Measurements from ENCODE around the gene CENPU. TPM values are rescaled to one million over a fixed set of nuclear protein-coding genes. Genes with fewer than 3 reads are reported as not detected.

Gene CENPU
- total RNA-seq, 2 donors from 2014 or later, result 69.9 to 96.2 TPM

DNA sequence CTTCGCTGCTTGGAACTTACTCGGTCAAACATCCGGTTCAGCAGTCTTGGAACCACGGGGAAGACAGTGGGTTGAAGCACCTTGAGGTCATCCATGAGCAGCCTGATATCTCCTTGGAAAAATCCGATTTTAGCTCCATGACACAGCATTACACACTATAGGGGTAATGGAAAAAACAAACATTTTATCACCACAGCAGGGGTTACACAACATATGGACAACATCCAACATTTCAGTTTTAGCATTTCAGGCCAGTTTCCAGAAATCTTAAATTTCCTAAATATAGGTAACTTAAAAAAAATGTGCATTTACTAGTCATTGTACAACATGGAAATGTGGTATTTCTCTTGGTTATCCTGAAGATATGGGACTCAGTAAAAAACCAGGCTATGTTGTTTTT, 34.4 kb upstream of the CENPU start:
- Mint-ChIP-seq H3K36me3 (ENCODE audit: low read depth) (no peaks in the 10 kb centered on the region), H3K9me3 (no peaks in the 10 kb centered on the region), H3K4me1 (no peaks in the 10 kb centered on the region), H3K4me3 (no peak overlapping the region), H3K27ac (no peak overlapping the region), H3K27me3 (ENCODE audit: insufficient read depth) (no peaks in the 10 kb centered on the region)
- Histone ChIP-seq H3K36me3 (ENCODE audit: control insufficient read depth, insufficient read depth, low read length) (peaks cover 67% of the 10 kb centered on the region), H3K27ac (ENCODE audit: low read depth, low read length) (no peak overlapping the region), H3K27me3 (ENCODE audit: control insufficient read depth, insufficient read depth, low read length, poor library complexity, severe bottlenecking) (no peaks in the 10 kb centered on the region), H3K9ac (ENCODE audit: extremely low read depth, low read length, poor library complexity, severe bottlenecking) (no peak overlapping the region), H3K9me3 (ENCODE audit: control insufficient read depth, low read length) (no peaks in the 10 kb centered on the region), H3K4me3 (ENCODE audit: low read length) (no peak overlapping the region), H3K4me1 (ENCODE audit: control insufficient read depth, insufficient read depth, low read length) (no peaks in the 10 kb centered on the region)
- WGBS, 2 experiments (ENCODE audit: insufficient coverage in 1 of 2, insufficient read length in 1 of 2), result 79 to 97% methylated on average over 4 to 5 of the region's 5 CpGs
- DNase-seq, result no peak
- TF ChIP-seq, protein P1, sequence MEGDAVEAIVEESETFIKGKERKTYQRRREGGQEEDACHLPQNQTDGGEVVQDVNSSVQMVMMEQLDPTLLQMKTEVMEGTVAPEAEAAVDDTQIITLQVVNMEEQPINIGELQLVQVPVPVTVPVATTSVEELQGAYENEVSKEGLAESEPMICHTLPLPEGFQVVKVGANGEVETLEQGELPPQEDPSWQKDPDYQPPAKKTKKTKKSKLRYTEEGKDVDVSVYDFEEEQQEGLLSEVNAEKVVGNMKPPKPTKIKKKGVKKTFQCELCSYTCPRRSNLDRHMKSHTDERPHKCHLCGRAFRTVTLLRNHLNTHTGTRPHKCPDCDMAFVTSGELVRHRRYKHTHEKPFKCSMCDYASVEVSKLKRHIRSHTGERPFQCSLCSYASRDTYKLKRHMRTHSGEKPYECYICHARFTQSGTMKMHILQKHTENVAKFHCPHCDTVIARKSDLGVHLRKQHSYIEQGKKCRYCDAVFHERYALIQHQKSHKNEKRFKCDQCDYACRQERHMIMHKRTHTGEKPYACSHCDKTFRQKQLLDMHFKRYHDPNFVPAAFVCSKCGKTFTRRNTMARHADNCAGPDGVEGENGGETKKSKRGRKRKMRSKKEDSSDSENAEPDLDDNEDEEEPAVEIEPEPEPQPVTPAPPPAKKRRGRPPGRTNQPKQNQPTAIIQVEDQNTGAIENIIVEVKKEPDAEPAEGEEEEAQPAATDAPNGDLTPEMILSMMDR (conservative IDR thresholded peaks at IDR 0.05), result no peak

- H3K27me3 Mint-ChIP-seq (ENCODE audit: insufficient read depth), result no peaks in the 10 kb centered on the region
- DNase-seq, result no peak
- no peak overlapping the region for H3K4me3 Mint-ChIP-seq
- no peaks in the 10 kb centered on the region for H3K4me1 ChIP-seq (ENCODE audit: control insufficient read depth, insufficient read depth, low read length)
- no peak overlapping the region for H3K27ac ChIP-seq (ENCODE audit: low read depth, low read length)
- H3K9ac ChIP-seq (ENCODE audit: extremely low read depth, low read length, poor library complexity, severe bottlenecking), result no peak overlapping the region
- 94 to 97% methylated on average over 9 of the region's 9 CpGs for WGBS, 2 experiments (ENCODE audit: insufficient coverage in 1 of 2, insufficient read length in 1 of 2)
- no peaks in the 10 kb centered on the region for H3K4me1 Mint-ChIP-seq
- TF ChIP-seq, protein P1 (conservative IDR thresholded peaks at IDR 0.05), result no peak
- H3K4me3 ChIP-seq (ENCODE audit: low read length), result no peak overlapping the region
- H3K9me3 ChIP-seq (ENCODE audit: control insufficient read depth, low read length), result no peaks in the 10 kb centered on the region
- no peak overlapping the region for H3K27ac Mint-ChIP-seq
- peaks cover 65% of the 10 kb centered on the region for H3K36me3 ChIP-seq (ENCODE audit: control insufficient read depth, insufficient read depth, low read length)
- no peaks in the 10 kb centered on the region for H3K27me3 ChIP-seq (ENCODE audit: control insufficient read depth, insufficient read depth, low read length, poor library complexity, severe bottlenecking)
- no peaks in the 10 kb centered on the region for H3K36me3 Mint-ChIP-seq (ENCODE audit: low read depth)
- H3K9me3 Mint-ChIP-seq, result no peaks in the 10 kb centered on the region
Observed at GRCh38 chr4:184766446-184766845, 32.5 kb upstream of the CENPU start.

DNA sequence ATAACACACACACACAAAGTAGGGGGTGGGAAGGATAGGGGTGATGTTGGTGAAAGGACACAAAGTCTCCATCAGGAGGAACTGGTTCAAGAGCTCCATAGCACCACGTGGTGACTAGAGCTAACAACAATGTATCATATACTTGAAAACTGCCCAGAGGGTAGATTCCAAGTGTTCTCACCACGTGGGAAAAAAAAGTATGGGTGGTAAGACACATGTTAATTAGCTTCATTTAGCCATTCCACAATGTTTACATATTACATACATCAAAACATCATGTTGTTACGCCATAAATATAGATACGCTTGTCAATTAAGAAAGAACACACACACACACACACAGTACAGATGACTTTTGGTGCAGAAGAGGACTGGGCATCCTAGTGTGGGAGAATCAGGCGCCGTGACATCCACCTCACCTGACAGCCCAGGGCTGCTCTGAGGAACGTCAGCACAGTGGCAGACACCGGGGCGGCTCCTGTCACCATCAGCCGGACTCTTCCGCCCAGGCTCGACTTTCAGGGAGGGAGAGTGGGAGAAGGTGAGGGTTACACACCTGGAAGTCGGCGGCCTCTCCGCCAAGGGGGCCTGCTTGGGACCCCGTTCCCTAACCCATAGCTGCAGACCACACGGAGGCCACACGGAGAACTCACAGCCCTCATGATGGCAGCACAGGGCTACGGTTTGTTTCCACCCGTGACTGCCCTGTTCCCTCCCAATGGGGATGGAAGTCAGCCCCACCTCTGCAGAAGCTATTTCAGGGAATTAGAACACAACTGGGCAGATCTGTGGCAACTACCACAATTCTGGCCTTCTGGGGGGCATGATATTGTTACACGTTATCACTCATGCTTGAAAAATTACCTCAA, 31.8 kb upstream of the CENPU start:
- no peak overlapping the region for H3K4me3 Mint-ChIP-seq
- 84 to 88% methylated on average over 13 to 21 of the region's 21 CpGs for WGBS, 2 experiments (ENCODE audit: insufficient coverage in 1 of 2, insufficient read length in 1 of 2)
- H3K36me3 Mint-ChIP-seq (ENCODE audit: low read depth), result no peaks in the 10 kb centered on the region
- Histone ChIP-seq H3K9me3 (ENCODE audit: control insufficient read depth, low read length) (no peaks in the 10 kb centered on the region), H3K36me3 (ENCODE audit: control insufficient read depth, insufficient read depth, low read length) (peaks cover 67% of the 10 kb centered on the region), H3K4me1 (ENCODE audit: control insufficient read depth, insufficient read depth, low read length) (no peaks in the 10 kb centered on the region), H3K4me3 (ENCODE audit: low read length) (no peak overlapping the region), H3K27ac (ENCODE audit: low read depth, low read length) (no peak overlapping the region), H3K9ac (ENCODE audit: extremely low read depth, low read length, poor library complexity, severe bottlenecking) (no peak overlapping the region), H3K27me3 (ENCODE audit: control insufficient read depth, insufficient read depth, low read length, poor library complexity, severe bottlenecking) (no peaks in the 10 kb centered on the region)
- TF ChIP-seq, protein P1 (conservative IDR thresholded peaks at IDR 0.05), result peak; percentile 65
- peak; percentile 66 for DNase-seq
- H3K9me3 Mint-ChIP-seq, result no peaks in the 10 kb centered on the region
- no peaks in the 10 kb centered on the region for H3K27me3 Mint-ChIP-seq (ENCODE audit: insufficient read depth)
- H3K4me1 Mint-ChIP-seq, result no peaks in the 10 kb centered on the region
- H3K27ac Mint-ChIP-seq, result no peak overlapping the region

Data from endodermal cell (in vitro differentiated cells).